Measurements from ENCODE around the gene ORAI1. TPM values are rescaled to one million over a fixed set of nuclear protein-coding genes. Genes with fewer than 3 reads are reported as not detected.

Gene ORAI1
- total and polyA plus RNA-seq, 2 of the 13 experiments (the other 11 are each of a cell fraction or from before 2014, with no cell fraction given) = 9.2 to 17.2 TPM

GRCh38 chr12:121638298-121639202, 12.2 kb downstream of the ORAI1 start (continued):
- no peak for TF ChIP-seq E2F2 (CRISPR knock-in tag; IDR thresholded peaks at IDR 0.05; ENCODE audit: borderline replicate concordance)
- TF ChIP-seq HNF4A (CRISPR knock-in tag; IDR thresholded peaks at IDR 0.05) = peak; percentile 45; the same call in 1 of the 2 replicates
- TF ChIP-seq ZNF275 (CRISPR knock-in tag; IDR thresholded peaks at IDR 0.05; ENCODE audit: borderline replicate concordance) = no peak

GRCh38 chr12:121641343-121641630, 15.0 kb downstream of the ORAI1 start:
- peaks cover 3% of the 10 kb centered on the region in 2 experiments; a peak in 1 of 5 replicates for H3K36me3 ChIP-seq (replicated peaks in 1 of 2; ENCODE audit: control insufficient read depth in 1 of 2, insufficient read depth in 2 of 2, low read length in 2 of 2)
- no peak overlapping the region for H3K4me2 ChIP-seq (ENCODE audit: low read depth, low read length)
- intact Hi-C loops (cut with micrococcal nuclease; ENCODE audit: unreplicated experiment) = no loop called here
- POLR2A ChIA-PET = interaction anchor here (1.5 kb wide), 1 partner anchor 14 kb away, joined by 7 read pairs; the partner anchor contains the start of gene ORAI1
- no peak for FAIRE-seq
- H3K27me3 ChIP-seq (ENCODE audit: control insufficient read depth in 1 of 2, insufficient read depth in 2 of 2, low read length in 2 of 2) = no peaks in the 10 kb centered on the region
- ATAC-seq = no peak; the same call in 1 of the 3 replicates
- no peaks in the 10 kb centered on the region for H4K20me1 ChIP-seq (ENCODE audit: insufficient read depth, low read length)
- TF ChIP-seq RELA (CRISPR knock-in tag; IDR thresholded peaks at IDR 0.05) (no peak), GLI4 (CRISPR knock-in tag; IDR thresholded peaks at IDR 0.05; ENCODE audit: borderline replicate concordance) (no peak), ZSCAN25 (CRISPR knock-in tag; IDR thresholded peaks at IDR 0.05) (no peak), FOSL1 (CRISPR knock-in tag; IDR thresholded peaks at IDR 0.05; ENCODE audit: borderline replicate concordance) (no peak), GATAD2A (CRISPR knock-in tag; IDR thresholded peaks at IDR 0.05) (no peak), KAT2B (IDR thresholded peaks at IDR 0.05; ENCODE audit: borderline replicate concordance, low read depth, low read length) (no peak), IRF1 (CRISPR knock-in tag; IDR thresholded peaks at IDR 0.05; ENCODE audit: low read depth) (no peak), KLF9 (CRISPR knock-in tag; IDR thresholded peaks at IDR 0.05; ENCODE audit: low read depth) (no peak), ZFAT (CRISPR knock-in tag; conservative IDR thresholded peaks at IDR 0.05) (no peak)
- BruUV-seq (replicated peaks) = no TSS peak
- H3K27ac ChIP-seq (ENCODE audit: extremely low read length, insufficient read depth, low read length) = no peak overlapping the region
- no peaks in the 10 kb centered on the region for H3K79me2 ChIP-seq (ENCODE audit: insufficient read depth, low read length)
- H3K9me3 ChIP-seq (ENCODE audit: low read length) = no peaks in the 10 kb centered on the region
- DNase-seq (ENCODE audit: low spot score) = no peak
- H3K4me1 ChIP-seq (ENCODE audit: insufficient read depth, low read length) = peaks cover 9% of the 10 kb centered on the region; the same call in 1 of the 2 replicates
- no peak overlapping the region for H2AFZ ChIP-seq (ENCODE audit: low read length)
- H3K9ac ChIP-seq (ENCODE audit: insufficient read depth, low read depth, low read length) = no peak overlapping the region
- CTCF ChIA-PET (ENCODE audit: low intra/inter-chr PET ratio, low total read pairs) = no interaction called here
- in situ Hi-C loops (cut with HindIII; ENCODE audit: extremely low pct_ligation_motif_present, low pct_unique_long_range_greater_than_20kb) = no loop called here
- no peak overlapping the region for H3K4me3 ChIP-seq (replicated peaks in 1 of 3; ENCODE audit: insufficient read depth in 1 of 3, low read depth in 2 of 3, low read length in 3 of 3)
- WGBS (ENCODE audit: low lambda C conversion rate) = 98% methylated on average over 18 of the region's 18 CpGs
